HEK293 (cell line): ENCODE data around the gene SNRPA1.

Experiments
- CTCF ChIA-PET: fragments of 350-600 bp; formaldehyde crosslinking; extraction: SDS; loops from one replicate; lab custom pipeline; 2021; ENCODE audit warnings: antibody characterized with exemption; lab: Yijun Ruan, JAX
- POLR2A ChIA-PET: fragments of 300-600 bp; formaldehyde crosslinking; extraction: SDS; loops from one replicate; lab custom pipeline; 2020; ENCODE audit warnings: antibody characterized with exemption, inconsistent platforms; lab: Yijun Ruan, JAX
- H3K27ac ChIP-seq: fragments of 200-500 bp; sonication (Bioruptor generic); 2 replicates; pipeline ENCODE4 v1.5.1; 2014; ENCODE audit warnings: low read depth, low read length, control low read depth, inconsistent platforms; ENCODE audit errors: extremely low read depth
- H3K36me3 ChIP-seq, 2 experiments: fragments of 200-500 bp in 1 of 2; sonication (Bioruptor generic) in 1 of 2; 1 replicate in 1 of 2; 2 replicates in 1 of 2; pipeline ENCODE4 v1.5.1; 2014 to 2017; ENCODE audit warnings: inconsistent platforms in 2 of 2, low read length in 2 of 2; ENCODE audit not compliant: control insufficient read depth in 2 of 2, insufficient read depth in 1 of 2
- H3K4me1 ChIP-seq: fragments of 200-500 bp; sonication (Bioruptor generic); 2 replicates; pipeline ENCODE4 v1.5.1; 2014; ENCODE audit warnings: mild to moderate bottlenecking, low read length, inconsistent platforms; ENCODE audit not compliant: control insufficient read depth, insufficient read depth
- H3K4me3 ChIP-seq: 2 replicates; pipeline ENCODE4 v1.5.1; 2011; ENCODE audit warnings: low read depth, mild to moderate bottlenecking, control low read depth, low read length, moderate library complexity
- H3K9me3 ChIP-seq: fragments of 200-500 bp; sonication (Bioruptor generic); 2 replicates; pipeline ENCODE4 v1.5.1; 2014; ENCODE audit warnings: low read depth, low read length, inconsistent platforms; ENCODE audit not compliant: control insufficient read depth, insufficient read depth
- GLIS1 ChIP-seq: fragments of 450-650 bp; formaldehyde crosslinking; IDR thresholded peaks from 2 replicates; pipeline ENCODE4 v1.5.1; 2016; ENCODE audit warnings: missing biosample characterization, missing genetic modification characterization
- IKZF3 ChIP-seq: fragments of 450-650 bp; IDR thresholded peaks from 2 replicates; pipeline ENCODE4 v1.5.0; 2018; ENCODE audit warnings: missing biosample characterization, mild to moderate bottlenecking, missing genetic modification characterization, moderate library complexity
- KLF1 ChIP-seq: fragments of 450-650 bp; formaldehyde crosslinking; IDR thresholded peaks from 2 replicates; pipeline ENCODE4 v1.5.1; 2016; ENCODE audit warnings: missing biosample characterization, missing genetic modification characterization
- KLF9 ChIP-seq: fragments of 450-650 bp; formaldehyde crosslinking; IDR thresholded peaks from 2 replicates; pipeline ENCODE4 v1.5.1; 2016; ENCODE audit warnings: missing biosample characterization, missing genetic modification characterization, low read depth
- SP3 ChIP-seq: fragments of 450-650 bp; formaldehyde crosslinking; IDR thresholded peaks from 2 replicates; pipeline ENCODE4 v1.5.1; 2016; ENCODE audit warnings: missing biosample characterization, missing genetic modification characterization
- WT1 ChIP-seq: fragments of 450-650 bp; formaldehyde crosslinking; IDR thresholded peaks from 2 replicates; pipeline ENCODE4 v1.5.1; 2016; ENCODE audit warnings: missing biosample characterization, missing genetic modification characterization
- YY1 ChIP-seq: fragments of 450-650 bp; formaldehyde crosslinking; IDR thresholded peaks from 2 replicates; pipeline ENCODE4 v1.5.1; 2018; ENCODE audit warnings: missing biosample characterization, missing genetic modification characterization
- ZBTB17 ChIP-seq: fragments of 450-650 bp; formaldehyde crosslinking; IDR thresholded peaks from 2 replicates; pipeline ENCODE4 v1.5.1; 2016; ENCODE audit warnings: missing biosample characterization, missing genetic modification characterization
- ZBTB8A ChIP-seq: fragments of 450-650 bp; formaldehyde crosslinking; IDR thresholded peaks from 2 replicates; pipeline ENCODE4 v1.5.1; 2016; ENCODE audit warnings: missing biosample characterization, missing genetic modification characterization
- ZNF155 ChIP-seq: fragments of 450-650 bp; formaldehyde crosslinking; IDR thresholded peaks from 2 replicates; pipeline ENCODE4 v1.5.1; 2016; ENCODE audit warnings: missing biosample characterization, missing genetic modification characterization
- ZNF324 ChIP-seq: fragments of 450-650 bp; formaldehyde crosslinking; IDR thresholded peaks from 2 replicates; pipeline ENCODE4 v1.5.1; 2016; ENCODE audit warnings: missing biosample characterization, missing genetic modification characterization
- ZNF335 ChIP-seq: fragments of 450-650 bp; formaldehyde crosslinking; conservative IDR thresholded peaks from 2 replicates; pipeline ENCODE4 v1.5.1; 2016; ENCODE audit warnings: missing biosample characterization, missing genetic modification characterization
- ZNF501 ChIP-seq: fragments of 450-650 bp; formaldehyde crosslinking; IDR thresholded peaks from 2 replicates; pipeline ENCODE4 v1.5.1; 2016; ENCODE audit warnings: missing biosample characterization, missing genetic modification characterization
- ZNF677 ChIP-seq: fragments of 450-650 bp; IDR thresholded peaks from 2 replicates; pipeline ENCODE4 v1.5.0; 2018; ENCODE audit warnings: missing biosample characterization, mild to moderate bottlenecking, missing genetic modification characterization, moderate library complexity
- ZNF76 ChIP-seq: fragments of 450-650 bp; formaldehyde crosslinking; IDR thresholded peaks from 2 replicates; pipeline ENCODE4; 2016; ENCODE audit warnings: low read depth, missing biosample characterization, missing genetic modification characterization, borderline replicate concordance
- TF ChIP-seq, protein P1 (sequence below): sonication (generic); formaldehyde crosslinking; IDR thresholded peaks from 2 replicates; pipeline ENCODE4 v1.8.1; 2022; ENCODE audit warnings: mild to moderate bottlenecking, moderate library complexity, missing genetic modification reagents
- TF ChIP-seq, protein P2 (sequence below): fragments of 450-650 bp; formaldehyde crosslinking; IDR thresholded peaks from 2 replicates; pipeline ENCODE4 v1.5.1; 2016; ENCODE audit warnings: missing biosample characterization, missing genetic modification characterization
- TF ChIP-seq, protein P3 (sequence below): fragments of 450-650 bp; formaldehyde crosslinking; IDR thresholded peaks from 2 replicates; pipeline ENCODE4 v1.5.1; 2017; ENCODE audit warnings: missing biosample characterization, mild to moderate bottlenecking, missing genetic modification characterization, moderate library complexity
- TF ChIP-seq, protein P4 (sequence below): fragments of 450-650 bp; formaldehyde crosslinking; IDR thresholded peaks from 2 replicates; pipeline ENCODE4 v1.5.1; 2016; ENCODE audit warnings: missing biosample characterization, missing genetic modification characterization
- TF ChIP-seq, protein P5 (sequence below): fragments of 450-650 bp; formaldehyde crosslinking; optimal IDR thresholded peaks from 2 replicates; pipeline ENCODE3; 2016; ENCODE audit warnings: missing biosample characterization, mild to moderate bottlenecking, missing genetic modification characterization

Gene SNRPA1

DNA sequence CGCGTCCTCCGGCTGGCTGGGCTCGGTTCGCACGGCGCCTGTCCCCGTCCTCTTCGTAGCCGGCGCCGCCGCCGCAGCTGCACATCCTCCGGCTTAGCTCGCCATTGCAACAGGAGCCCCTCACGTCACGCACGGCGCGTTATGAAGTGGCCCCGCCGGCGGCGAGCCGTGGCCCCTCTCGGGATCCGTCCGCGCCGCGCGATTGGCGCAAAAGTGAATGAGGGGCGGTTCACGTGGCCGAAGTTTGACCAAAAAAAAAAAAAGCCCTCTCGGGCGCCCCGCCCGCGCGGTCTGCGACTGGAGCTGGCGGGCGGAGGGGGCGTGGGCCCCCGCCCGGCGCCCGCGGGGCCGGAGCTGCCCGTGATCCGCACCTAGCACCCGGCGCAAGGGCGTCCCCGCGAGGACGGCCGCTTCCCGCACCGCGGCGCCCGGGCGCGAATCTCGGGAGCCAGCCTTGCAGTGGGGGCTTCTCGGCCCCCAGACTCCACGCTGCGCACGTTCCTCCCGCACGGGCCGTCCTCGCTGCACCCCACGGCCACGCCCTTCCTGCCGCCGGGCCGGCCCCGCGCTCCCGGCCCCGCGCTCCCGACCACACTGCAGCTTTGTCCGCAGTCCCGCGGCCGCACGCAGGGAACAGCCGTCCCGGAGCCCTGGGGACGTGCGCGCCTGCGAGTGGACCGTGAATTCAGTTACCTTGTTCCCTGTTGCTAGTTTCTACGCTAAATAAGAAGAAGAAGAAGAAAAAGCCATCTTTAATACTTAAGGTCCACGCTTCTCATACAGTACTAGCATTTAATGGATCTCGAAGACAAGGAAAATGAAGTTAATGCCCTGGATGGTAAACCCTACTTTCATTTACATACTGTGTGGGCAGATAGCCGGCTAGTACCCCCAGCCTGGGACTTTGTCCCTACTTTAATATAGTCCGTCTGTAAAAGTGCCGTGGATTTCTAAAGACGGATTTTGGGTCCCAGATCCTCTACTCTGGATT lies 42.9 kb downstream of the SNRPA1 start, which contains the start of gene CHSY1 (continued):
- TF ChIP-seq GLIS1 (tag by site-specific recombination) (no peak), SP3 (tag by site-specific recombination) (peak; percentile 46; the same call in 1 of the 2 replicates), ZNF155 (tag by site-specific recombination) (no peak), IKZF3 (tag by site-specific recombination) (no peak), WT1 (tag by site-specific recombination) (0 out of 2 replicates have a peak, but pooled peaks have one; percentile 28), KLF9 (tag by site-specific recombination) (peak; percentile 34; the same call in 1 of the 2 replicates), KLF1 (peak; percentile 38; the same call in 1 of the 2 replicates), ZNF501 (no peak), ZBTB17 (no peak), ZNF677 (tag by site-specific recombination) (0 out of 2 replicates have a peak, but pooled peaks have one; percentile 18), ZNF76 (tag by site-specific recombination) (peak; percentile 43; the same call in 1 of the 2 replicates), YY1 (tag by site-specific recombination) (peak; percentile 75), ZNF324 (tag by site-specific recombination) (peak; percentile 52; the same call in 1 of the 2 replicates)
- TF ChIP-seq, protein P1, sequence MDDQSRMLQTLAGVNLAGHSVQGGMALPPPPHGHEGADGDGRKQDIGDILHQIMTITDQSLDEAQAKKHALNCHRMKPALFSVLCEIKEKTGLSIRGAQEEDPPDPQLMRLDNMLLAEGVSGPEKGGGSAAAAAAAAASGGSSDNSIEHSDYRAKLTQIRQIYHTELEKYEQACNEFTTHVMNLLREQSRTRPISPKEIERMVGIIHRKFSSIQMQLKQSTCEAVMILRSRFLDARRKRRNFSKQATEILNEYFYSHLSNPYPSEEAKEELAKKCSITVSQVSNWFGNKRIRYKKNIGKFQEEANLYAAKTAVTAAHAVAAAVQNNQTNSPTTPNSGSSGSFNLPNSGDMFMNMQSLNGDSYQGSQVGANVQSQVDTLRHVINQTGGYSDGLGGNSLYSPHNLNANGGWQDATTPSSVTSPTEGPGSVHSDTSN (CRISPR knock-in tag), result peak; percentile 85; the same call in 1 of the 2 replicates
- TF ChIP-seq, protein P2, sequence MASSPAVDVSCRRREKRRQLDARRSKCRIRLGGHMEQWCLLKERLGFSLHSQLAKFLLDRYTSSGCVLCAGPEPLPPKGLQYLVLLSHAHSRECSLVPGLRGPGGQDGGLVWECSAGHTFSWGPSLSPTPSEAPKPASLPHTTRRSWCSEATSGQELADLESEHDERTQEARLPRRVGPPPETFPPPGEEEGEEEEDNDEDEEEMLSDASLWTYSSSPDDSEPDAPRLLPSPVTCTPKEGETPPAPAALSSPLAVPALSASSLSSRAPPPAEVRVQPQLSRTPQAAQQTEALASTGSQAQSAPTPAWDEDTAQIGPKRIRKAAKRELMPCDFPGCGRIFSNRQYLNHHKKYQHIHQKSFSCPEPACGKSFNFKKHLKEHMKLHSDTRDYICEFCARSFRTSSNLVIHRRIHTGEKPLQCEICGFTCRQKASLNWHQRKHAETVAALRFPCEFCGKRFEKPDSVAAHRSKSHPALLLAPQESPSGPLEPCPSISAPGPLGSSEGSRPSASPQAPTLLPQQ (tag by site-specific recombination), result peak; percentile 74
- TF ChIP-seq, protein P3, sequence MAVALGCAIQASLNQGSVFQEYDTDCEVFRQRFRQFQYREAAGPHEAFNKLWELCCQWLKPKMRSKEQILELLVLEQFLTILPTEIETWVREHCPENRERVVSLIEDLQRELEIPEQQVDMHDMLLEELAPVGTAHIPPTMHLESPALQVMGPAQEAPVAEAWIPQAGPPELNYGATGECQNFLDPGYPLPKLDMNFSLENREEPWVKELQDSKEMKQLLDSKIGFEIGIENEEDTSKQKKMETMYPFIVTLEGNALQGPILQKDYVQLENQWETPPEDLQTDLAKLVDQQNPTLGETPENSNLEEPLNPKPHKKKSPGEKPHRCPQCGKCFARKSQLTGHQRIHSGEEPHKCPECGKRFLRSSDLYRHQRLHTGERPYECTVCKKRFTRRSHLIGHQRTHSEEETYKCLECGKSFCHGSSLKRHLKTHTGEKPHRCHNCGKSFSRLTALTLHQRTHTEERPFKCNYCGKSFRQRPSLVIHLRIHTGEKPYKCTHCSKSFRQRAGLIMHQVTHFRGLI (tag by site-specific recombination), result peak; percentile 48; the same call in 1 of the 2 replicates

DNA sequence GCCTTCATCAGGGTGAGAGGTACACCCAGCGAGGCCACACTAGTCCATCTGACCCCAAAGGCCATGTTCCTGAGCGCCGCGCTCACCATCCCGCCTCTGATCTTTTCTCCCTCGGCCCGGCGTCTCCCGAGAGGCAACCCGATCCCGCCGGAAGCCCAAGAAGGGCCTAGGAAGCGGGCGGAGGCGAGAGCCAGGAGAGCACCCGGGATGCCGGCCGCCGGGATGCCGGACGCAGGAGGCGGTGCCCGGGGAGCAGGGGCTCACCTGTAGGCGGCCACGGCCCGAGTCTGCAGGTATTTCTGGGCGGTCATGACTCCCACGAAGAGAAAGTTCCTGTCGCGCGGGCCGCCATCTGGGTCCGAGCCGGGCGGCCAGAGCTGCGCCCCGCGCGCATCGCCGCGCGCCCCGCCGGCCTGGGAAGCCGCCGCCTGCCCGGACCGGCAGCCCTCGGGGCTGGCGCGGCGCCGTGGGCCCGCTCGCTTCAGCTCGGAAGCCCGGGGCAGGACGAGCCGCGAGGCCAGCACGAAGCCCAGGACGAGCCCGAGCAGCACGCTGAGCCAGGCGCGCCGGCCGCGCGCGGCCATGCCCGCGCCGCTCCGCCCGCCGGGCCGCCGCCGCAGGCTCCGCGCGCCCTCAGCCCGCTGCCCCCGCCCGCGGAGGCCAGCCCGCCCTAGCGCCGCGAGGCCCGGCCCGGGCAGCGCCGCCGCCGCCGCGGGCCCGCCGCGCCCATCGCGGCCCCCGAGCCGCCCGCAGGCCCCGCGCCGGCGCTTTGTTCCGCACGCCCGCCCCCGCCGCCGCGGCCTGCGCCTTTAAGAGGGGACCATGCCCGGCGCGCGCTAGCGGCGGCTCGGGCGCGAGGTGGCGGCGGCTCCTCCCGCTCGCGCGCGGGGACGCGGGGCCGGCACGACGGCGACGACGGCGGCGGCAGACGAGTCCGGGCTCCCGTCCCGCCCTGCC lies 43.9 kb downstream of the SNRPA1 start:
- POLR2A ChIA-PET, result interaction anchor here (1.0 to 2.8 kb wide), 13 partner anchors 11 to 901 kb away, joined by 3 to 9 read pairs (median 4); partner anchors contain the start of genes ASB7 and LINS1
- Histone ChIP-seq H3K36me3 (peaks cover 0 to 12% of the 10 kb centered on the region in 2 experiments; a peak in 1 of 3 replicates), H3K27ac (peak overlapping the region; percentile 86; the same call in 1 of the 2 replicates), H3K9me3 (no peaks in the 10 kb centered on the region), H3K4me1 (peaks cover 17% of the 10 kb centered on the region), H3K4me3 (peak overlapping the region; percentile 85)
- CTCF ChIA-PET, result interaction anchor here (0.7 to 12.5 kb wide), 7 partner anchors 133 to 326 kb away, joined by 3 to 223 read pairs (median 3); no protein-coding TSS in a partner anchor
- TF ChIP-seq ZBTB8A (tag by site-specific recombination), result peak; percentile 83
- peak; percentile 31; the same call in 1 of the 2 replicates for TF ChIP-seq ZBTB17
- 0 out of 2 replicates have a peak, but pooled peaks have one; percentile 51 for TF ChIP-seq ZNF76 (tag by site-specific recombination)
- TF ChIP-seq IKZF3 (tag by site-specific recombination), result 0 out of 2 replicates have a peak, but pooled peaks have one; percentile 26
- peak; percentile 76 for TF ChIP-seq ZNF335 (tag by site-specific recombination)
- TF ChIP-seq, protein P4, sequence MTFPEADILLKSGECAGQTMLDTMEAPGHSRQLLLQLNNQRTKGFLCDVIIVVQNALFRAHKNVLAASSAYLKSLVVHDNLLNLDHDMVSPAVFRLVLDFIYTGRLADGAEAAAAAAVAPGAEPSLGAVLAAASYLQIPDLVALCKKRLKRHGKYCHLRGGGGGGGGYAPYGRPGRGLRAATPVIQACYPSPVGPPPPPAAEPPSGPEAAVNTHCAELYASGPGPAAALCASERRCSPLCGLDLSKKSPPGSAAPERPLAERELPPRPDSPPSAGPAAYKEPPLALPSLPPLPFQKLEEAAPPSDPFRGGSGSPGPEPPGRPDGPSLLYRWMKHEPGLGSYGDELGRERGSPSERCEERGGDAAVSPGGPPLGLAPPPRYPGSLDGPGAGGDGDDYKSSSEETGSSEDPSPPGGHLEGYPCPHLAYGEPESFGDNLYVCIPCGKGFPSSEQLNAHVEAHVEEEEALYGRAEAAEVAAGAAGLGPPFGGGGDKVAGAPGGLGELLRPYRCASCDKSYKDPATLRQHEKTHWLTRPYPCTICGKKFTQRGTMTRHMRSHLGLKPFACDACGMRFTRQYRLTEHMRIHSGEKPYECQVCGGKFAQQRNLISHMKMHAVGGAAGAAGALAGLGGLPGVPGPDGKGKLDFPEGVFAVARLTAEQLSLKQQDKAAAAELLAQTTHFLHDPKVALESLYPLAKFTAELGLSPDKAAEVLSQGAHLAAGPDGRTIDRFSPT (tag by site-specific recombination), result no peak
- TF ChIP-seq, protein P5, sequence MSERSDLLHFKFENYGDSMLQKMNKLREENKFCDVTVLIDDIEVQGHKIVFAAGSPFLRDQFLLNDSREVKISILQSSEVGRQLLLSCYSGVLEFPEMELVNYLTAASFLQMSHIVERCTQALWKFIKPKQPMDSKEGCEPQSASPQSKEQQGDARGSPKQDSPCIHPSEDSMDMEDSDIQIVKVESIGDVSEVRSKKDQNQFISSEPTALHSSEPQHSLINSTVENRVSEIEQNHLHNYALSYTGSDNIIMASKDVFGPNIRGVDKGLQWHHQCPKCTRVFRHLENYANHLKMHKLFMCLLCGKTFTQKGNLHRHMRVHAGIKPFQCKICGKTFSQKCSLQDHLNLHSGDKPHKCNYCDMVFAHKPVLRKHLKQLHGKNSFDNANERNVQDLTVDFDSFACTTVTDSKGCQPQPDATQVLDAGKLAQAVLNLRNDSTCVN (tag by site-specific recombination), result peak; percentile 70
